Inferior parietal cortex (tissue), 1 donor: ENCODE results near the gene ANKRD44.
"Not testable (repeated sequence)": the region's sequence is repeated elsewhere in the genome, so short reads cannot be mapped to it uniquely, and the experiment has no call there.

Experiments
- DNase-seq: peaks from one replicate; pipeline ENCODE4 v3.0.0-alpha.2; 2016; ENCODE audit errors: extremely low spot score

Gene ANKRD44

DNA sequence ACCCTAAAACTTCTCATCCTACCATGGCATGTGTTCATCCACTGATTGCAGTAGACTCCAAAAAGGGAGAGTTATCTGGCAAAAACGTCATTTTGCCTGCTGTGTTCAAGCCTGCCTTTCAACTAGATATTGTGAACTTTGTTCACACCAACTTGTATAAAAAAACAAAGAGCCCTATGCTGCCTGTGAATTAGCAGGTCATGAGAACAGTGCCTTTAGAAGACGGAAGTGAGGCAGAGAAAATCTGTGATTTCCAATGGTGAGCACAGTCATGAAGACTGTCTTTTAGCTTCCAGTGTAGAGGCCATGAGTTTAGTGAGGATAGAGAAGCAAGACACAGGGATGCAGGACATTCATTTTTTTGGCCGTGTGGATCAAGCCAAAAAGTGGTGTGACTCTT, 280.5 kb downstream of the ANKRD44 start:
- DNase-seq: no peak

DNA sequence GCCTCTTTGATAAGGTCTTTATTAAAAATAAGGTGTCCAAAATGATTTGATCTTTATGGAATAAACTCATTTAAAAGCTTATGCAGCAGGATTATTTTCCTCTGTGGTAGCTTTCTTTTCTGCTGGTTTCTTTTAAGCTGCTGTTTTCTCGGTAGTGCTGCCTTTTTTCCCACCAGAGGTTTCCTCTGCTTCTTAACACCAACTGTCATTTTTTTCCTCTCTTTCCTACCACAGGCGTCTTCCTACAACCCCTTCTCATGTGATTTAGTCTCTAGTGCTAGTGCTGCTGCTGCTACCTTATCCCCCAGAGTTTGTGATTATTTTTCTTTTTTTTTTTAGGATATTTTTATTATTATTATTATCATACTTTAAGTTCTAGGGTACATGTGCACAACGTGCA, 281.9 kb downstream of the ANKRD44 start:
- DNase-seq: no peak

DNA sequence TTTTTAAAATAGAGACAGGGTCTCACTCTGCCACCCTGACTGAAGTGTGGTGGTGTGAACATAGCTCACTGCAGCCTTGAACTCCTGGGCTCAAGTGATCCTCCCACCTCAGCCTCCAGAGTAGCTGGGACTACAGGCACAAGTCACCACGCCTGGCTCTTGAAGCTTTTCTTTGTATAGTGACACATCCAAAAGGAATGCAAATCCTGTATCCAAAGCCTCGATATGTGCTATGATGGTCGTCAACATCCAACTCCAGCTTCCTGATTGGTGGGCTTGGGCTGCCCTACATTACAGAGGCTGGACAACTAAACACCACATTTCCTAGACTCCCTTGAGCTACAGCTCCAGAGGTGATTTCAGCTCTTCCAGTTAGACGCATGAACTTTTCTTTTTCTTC, 282.4 kb downstream of the ANKRD44 start:
- no peak for DNase-seq

DNA sequence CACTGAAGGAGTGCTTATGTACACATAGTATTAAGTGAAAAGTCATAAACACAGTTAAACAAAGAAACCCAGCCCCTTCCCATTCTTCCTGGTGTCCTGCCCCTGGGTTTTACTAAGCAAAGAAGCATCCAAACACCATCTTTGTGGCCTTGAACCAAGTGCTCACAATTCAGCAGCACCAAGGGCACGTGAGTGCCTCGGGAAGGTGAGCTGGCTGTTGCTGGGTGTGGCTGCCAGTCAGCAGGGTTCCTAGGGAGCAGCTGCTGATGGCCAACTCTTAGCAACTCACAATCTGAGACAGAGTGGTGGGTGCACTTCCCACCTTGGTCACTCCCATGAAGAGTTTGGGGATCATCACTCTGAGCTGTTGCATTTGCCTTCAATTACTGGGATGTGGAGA, 286.4 kb downstream of the ANKRD44 start:
- DNase-seq: no peak

DNA sequence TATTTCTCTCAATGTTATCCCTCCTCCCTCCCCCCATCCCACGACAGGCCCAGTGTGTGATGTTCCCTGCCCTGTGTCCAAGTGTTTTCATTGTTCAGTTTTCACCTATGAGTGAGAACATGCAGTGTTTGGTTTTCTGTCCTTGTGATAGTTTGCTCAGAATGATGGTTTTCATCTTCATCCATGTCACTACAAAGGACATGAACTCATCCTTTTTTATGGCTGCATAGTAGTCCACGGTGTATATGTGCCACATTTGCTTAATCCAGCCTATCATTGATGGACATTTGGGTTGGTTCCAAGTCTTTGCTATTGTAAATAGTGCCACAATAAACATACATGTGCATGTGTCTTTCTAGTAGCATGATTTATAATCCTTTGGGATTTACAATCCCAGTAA, 289.7 kb downstream of the ANKRD44 start:
- not testable (repeated sequence) for DNase-seq

DNA sequence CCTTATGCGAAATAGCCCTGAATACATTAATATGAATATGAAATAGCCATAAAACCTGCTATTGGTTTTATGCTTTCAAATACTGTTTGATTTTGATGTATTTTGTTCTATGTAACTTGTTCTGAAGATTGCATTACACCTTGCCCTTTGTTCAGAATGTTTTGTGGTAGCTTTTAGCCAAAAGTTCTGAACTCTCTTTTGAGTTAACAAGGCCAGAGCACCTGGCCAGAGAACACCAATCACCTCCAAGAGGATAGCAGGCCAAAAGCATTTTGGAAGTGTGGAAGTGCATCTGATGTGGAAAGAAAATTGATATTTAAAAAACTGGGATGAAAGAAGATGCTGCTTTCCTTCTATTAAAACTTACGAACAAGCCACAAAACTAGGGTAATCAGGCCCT, 297.5 kb downstream of the ANKRD44 start:
- DNase-seq: no peak

DNA sequence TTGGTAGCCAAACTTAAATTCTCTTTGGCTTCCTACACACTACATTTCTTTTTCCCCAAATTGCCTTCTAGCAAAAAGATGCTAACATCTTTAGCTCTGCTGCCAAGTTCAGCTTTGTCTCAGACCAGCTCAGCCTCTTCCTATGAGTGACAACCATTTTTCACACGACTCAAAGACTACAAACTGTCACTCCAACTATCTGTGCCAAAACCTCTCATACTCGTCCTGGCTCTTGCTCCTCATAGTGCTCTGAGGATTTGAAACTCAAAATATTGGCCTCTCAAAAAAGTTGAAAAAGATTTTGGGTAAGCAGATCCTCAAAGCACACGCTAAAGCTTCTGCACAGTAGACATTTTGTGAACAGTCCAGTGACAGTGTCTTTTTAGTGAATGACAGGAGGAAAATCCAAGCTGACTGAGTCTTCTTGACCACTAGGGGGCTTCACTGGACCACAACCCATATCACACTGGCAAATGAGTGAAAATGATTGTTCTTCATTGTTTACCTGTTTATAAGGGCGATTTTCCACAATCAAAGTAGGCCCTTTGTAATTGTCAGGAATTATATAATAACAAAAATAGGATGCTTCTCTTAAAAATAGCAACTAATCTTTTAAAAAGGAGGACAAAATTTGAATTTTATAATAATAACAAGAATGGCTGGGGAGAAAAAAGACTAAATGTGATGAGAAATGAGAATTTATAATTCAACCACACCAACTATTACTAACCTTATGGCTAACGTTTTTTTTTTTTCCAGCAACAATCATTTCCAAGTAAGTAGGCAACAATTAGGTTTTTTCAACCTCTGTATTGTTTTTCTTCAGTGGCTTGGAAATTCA, 298.6 kb downstream of the ANKRD44 start:
- peak; percentile 80 for DNase-seq

DNA sequence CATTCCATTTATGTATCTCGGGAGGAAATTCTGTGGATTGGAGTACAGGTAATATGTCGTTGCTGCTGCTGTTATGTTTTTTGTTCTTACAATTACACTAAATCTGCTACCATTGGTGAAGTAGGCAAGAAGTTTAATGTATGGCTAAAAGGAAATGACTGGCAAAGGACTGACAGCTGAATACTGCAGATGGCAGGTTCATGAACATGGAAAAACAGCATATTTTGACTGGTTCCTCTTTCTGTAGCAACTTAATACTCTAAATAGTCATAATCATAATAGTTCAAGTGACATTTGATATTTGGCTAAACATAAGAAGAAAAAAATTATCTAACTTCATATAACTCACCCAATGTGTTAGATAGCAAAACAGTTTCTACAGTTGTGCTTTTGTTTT, 299.6 kb downstream of the ANKRD44 start:
- no peak for DNase-seq

DNA sequence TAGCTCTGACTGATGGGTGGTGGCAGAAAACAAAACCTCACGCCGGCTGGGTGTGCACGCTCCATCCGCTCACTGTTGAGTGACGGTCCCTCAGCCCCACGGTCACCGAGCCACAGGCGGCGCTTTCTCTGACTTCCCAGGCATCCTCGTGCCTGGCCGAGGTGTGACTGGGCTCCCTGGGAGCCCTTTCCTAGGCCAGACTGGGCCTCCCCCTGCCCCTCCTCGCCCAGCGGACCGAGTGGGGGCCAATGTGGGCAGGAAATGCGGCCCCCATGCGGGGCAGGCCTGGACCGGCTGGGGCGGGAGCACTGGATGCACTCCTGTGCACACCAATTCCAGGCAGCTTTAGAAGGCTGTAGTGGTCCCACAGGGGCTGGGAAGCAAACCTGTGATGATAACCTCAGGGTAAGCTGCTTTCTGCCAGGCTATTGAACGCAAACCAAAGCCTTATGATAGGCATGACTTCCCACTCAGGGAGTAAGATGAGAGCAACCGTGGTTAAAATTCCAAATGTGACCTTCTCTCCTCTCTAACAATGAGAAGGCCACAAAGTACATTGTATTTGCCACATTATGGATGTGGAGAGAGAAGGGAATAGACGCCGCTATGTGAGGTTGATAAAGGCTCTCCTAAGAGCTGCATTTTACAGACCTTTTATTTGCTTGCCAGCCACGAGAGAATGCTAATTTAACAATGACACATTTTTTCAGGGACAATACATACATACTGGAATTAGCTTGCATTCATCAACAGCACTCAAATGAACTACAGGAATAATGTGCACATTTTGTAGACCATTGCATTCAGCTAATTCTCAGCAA, 300.2 kb downstream of the ANKRD44 start:
- no peak for DNase-seq

DNA sequence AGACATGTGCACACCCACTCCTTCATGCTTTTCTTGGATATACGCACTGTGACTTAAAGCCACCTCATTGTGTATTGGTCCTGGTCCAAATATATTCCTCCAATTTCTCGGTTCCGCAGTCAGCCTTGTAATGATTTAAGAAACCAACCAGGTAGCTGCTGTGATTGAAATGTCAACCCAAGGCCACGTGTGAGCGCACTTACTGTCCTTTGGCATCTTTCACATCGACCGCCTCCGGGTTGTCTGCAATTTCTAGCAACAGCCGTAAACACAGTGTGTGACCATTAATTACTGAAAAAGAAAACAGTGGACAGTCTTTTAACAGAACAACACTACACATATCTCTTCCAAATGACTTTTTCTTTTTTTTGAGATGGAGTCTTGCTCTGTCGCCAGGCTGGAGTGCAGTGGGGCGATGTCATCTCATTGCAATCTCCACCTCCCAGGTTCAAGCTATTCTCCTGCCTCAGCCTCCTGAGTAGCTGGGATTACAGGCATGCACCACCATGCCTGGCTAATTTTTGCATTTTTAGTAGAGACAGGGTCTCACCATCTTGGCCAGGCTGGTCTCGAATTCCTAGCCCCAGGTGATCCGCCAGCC, 301.7 kb downstream of the ANKRD44 start:
- DNase-seq: not testable (repeated sequence)

DNA sequence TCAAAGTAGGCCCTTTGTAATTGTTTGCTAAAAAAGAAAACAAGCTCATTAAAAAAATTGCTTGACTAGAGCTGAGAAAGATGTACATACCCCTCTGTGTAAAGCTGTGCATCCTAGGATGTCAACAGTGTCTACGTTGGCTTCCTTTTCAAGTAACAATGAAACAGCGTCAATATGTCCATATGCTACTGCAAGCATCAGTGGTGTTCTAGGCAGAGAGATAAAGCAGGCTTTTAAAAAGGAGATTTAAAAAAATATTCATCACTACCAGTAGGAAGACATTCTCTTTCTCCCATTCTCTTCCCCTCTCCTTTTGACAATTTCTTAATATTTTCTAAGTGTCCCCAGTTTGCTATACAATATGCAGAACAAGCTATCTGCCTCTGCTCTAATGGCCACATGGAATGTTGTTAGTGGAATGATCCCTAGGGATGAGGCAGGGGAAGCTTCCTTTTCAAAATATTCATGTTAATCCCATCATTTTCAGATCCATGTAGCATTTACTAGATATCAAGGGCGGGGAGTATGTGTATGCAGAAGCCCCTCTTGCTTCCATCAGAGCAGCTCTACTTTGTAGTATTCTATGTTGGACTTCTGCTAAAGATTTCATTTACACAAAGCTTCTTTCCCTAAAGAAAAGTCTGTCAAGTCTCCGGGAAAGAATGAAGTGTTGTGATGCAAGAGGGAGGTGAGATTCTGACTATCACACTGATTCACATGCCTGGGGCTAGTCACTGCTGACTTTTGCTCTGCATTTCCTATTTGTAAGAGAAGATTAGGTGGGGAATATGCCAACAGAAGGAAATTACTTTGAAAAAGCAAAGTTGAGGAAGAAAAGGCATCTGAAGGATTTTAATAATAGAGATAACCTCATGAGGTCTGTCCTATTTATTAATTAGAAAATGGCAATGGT, 302.6 kb downstream of the ANKRD44 start:
- no peak for DNase-seq

DNA sequence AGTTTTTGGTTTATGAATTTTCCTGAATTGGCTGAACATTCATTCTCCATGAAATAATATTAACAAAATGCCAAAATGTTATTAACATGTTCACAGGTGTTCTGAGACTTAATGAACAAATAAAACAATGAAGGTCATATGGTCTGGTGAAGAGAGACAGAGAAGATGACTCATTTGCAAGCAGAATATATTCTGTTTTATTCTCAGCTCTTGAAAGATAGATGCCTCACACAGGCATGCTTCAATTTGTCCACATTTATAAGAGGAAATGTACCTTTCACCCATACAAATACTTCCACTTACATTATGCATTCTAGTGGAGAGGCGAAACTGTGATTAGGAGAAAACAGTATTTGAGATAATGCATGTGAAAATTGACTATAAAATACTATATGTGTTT, 308.7 kb downstream of the ANKRD44 start:
- no peak for DNase-seq

DNA sequence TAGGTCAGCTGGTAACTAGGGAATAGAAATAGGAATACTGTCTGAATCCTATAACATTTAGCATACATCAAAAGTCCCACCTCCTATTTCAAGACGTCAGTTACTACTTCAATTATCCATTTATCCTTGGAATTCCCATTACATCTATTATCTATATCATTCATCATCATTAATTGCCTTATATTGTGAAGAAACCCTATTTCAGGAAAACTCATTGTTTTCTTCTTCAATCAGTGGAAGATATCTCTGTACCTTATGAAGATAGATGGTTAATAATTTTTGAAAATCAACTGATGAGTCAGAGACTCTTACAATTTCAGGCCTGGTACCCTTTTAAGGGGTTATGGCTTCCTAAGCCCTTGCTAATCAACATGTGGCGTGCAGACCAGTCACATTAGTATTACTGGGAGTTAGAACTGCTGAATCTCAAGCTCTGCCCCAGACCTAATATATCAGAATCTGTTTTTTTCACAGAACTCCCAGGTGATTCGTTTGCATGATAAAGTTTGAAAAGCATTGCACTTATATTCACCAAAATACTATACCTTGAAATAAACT, 314.7 kb downstream of the ANKRD44 start:
- DNase-seq: no peak

DNA sequence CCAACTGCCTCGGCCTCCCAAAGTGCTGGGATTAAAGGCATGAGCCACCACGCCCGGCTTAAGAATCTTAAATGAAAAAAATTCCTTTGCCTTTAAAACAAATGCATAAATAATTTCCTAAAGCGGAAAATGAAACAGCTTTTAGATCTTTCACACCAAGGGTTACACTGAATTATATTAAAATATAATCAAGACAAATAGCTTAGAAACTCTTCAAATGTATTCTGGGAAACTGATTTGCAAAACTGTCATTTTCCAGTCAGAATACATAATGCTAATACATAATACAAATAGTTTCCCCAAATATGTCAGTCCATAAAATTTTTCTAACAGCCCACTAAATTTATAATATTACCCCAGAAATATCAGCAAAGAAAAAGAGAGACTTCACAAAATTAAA, 315.8 kb downstream of the ANKRD44 start:
- no peak for DNase-seq

DNA sequence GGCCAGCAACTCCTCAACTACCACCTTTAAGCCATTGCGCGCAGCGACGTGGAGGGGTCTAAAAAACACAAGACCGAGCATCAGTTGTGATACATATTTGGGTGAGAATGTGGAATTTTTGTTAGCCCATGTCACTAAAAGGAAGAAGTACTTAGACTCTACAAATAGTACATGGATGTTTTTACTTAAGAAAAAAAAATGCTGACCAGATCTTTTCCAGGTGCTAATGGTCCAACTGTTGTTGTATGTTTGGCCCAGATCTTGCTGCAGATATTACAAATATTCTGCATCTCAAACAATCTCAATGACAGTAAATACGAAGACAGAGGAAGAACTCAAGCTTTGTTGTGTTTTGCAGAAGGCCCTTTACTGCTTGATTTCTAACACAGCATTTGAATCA, 317.0 kb downstream of the ANKRD44 start:
- DNase-seq: no peak

DNA sequence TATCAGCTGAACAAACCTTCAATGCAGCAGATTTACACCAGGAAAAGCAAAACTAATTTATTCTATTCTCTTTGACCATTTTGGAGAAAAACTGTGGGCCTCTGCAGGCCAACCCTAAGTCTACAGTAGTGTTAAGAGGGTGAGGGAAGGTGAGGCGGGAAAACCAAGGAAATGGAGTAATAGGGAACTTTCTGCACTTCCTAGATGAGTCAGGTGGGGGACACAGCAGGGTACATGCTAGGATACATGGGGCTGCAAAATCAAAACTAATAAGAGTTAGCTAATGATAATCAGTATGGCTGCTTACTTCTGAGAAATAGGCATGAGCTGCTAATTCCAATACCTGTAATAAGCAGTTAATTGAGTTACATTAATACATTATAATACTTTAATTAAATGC, 318.1 kb downstream of the ANKRD44 start:
- no peak for DNase-seq

DNA sequence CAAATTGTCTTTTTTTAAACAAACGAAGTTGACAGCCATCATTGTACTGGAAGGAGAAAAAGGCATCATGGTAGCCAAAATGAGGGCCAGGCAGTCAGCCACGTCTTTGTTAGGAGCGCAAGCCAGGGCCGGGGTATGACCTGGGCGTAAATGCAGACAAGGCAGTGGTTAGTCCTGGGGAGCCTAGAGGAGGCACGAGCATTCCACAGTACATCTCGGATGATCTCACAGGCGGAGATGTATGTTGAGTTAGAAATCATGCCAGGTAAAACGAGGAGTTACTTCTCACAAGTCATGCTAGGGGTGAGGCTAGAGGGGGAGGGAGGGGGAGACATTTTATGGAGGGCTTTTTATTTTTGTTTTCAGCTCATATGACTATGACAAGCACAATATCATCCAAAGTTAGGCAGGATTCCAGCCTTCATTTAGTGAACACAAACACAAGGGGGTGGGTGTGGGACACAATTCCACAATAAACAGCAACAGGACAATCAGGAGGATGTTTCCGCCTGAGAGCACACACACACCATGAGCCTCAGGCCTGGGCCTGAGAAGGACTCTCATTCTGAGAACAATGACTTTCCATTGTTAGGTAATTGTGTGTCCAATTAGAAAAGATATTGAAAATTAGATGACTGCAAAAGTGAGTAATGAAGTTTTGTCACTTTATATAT, 319.7 kb downstream of the ANKRD44 start:
- DNase-seq: no peak

DNA sequence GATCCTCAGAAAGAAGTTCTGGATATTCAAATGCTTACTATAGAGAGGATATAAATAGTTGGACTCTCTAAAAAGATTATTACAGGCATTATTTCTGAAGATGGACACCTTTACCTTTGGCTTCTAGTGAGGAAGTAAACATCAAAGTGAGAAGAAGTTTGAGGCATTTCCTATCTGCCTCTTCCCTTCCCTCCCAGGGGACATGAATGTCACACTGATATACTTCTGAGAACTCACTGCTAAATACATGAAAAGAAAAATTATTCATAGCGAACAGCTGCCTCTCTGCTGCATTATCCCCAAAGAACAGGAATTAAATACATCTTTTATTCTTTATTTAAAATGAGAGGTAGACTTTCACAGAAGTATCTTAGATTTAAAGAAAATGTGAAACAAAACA, 320.5 kb downstream of the ANKRD44 start:
- DNase-seq: no peak

DNA sequence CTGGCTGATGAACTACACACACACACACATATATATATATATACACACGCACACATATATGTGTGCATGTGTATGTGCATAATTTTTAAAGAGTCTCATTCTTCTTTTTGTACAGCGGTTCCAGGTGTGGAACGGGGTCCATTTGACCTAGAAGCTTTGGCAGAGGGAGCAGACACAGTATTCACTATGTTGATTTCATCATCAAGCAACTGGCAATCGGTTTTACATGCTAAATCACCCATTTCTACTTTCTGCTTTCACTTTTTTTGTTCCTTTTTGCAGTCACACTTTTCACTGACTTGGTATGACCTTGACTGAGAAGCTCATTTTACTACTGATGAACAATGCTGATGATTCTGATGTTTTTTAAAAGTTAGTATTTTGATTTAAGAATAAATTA, 321.1 kb downstream of the ANKRD44 start:
- no peak for DNase-seq

DNA sequence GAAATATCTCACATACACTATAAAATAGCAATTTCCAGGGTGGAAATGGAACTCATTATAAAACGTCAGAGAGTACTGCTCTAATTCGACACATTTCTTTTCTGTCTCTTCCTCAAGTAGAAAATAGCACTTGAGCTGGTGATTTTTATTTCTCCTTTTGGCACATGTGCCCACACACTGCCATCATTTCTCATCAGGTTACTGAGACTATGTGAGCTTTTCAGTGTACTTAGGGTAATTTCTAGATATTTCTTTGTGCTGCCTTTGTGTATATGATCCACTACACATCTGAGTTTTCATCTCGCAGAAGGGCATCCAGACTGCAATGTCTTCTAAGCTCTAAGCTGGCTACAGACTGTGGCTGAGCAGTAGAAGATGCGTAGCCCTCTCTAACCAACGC, 321.9 kb downstream of the ANKRD44 start:
- DNase-seq: no peak
